K562 (cell line): Measurements from ENCODE around the gene C2CD4D. TPM values are rescaled to one million over a fixed set of nuclear protein-coding genes. Genes with fewer than 3 reads are reported as not detected.

Source experiments
- ATAC-seq: fragments of 200-7000 bp; cut with Tn5 transposase; 3 replicates; pipeline ENCODE4 v1.9.1; 2020; ENCODE audit warnings: moderate library complexity
- BruUV-seq: library from RNA; stranded (reverse); fragments of 400-500 nt; replicated peaks from 2 replicates; lab custom pipeline; 2021; lab: Mats Ljungman, UMichigan
- CTCF ChIA-PET: fragments of 300-600 bp; formaldehyde crosslinking; extraction: SDS; loops from one replicate; lab custom pipeline; 2021; ENCODE audit warnings: low intra/inter-chr PET ratio; lab: Yijun Ruan, JAX
- POLR2A ChIA-PET: fragments of 300-600, 350-650 bp; sonication (Branson Sonifier 250); formaldehyde crosslinking; extraction: SDS; loops from one replicate; lab custom pipeline; 2021; ENCODE audit warnings: antibody characterized with exemption, inconsistent platforms; lab: Yijun Ruan, JAX
- DNase-seq, 4 experiments: peaks; one replicate each; pipeline versions ENCODE4 v3.0.0 to v3.0.0-alpha.2; 2011 to 2018; ENCODE audit warnings: low spot score in 3 of 4, mixed read lengths in 3 of 4; ENCODE audit errors: extremely low read depth in 1 of 4
- FAIRE-seq: peaks from 2 replicates; lab custom pipeline; 2011; peaks lifted over from hg19 to GRCh38; lab: Jason Lieb, UNC
- H2AFZ ChIP-seq: 2 replicates; pipeline ENCODE4 v1.6.0; 2011; ENCODE audit warnings: low read depth, low read length, control low read depth, inconsistent platforms
- H3K27ac ChIP-seq: fragments of 200-600 bp; 3 replicates; pipeline ENCODE4 v1.8.0; 2011; ENCODE audit warnings: low read depth, mild to moderate bottlenecking, control low read depth, inconsistent platforms, low read length, moderate library complexity, mixed read lengths; ENCODE audit errors: extremely low read depth
- H3K27me3 ChIP-seq, 2 experiments: fragments of 300-600 bp in 1 of 2; 2 replicates in 1 of 2; 3 replicates in 1 of 2; pipeline versions ENCODE4 v1.6.0 to v1.8.0; 2011; ENCODE audit warnings: inconsistent platforms in 2 of 2, low read length in 2 of 2, mild to moderate bottlenecking in 1 of 2, mixed read lengths in 1 of 2, moderate library complexity in 1 of 2; ENCODE audit not compliant: control insufficient read depth in 2 of 2, insufficient read depth in 2 of 2
- H3K36me3 ChIP-seq: fragments of 300-600 bp; 3 replicates; pipeline ENCODE4 v1.8.0; 2011; ENCODE audit warnings: mild to moderate bottlenecking, low read length, inconsistent platforms; ENCODE audit not compliant: control insufficient read depth, insufficient read depth
- H3K4me1 ChIP-seq, 2 experiments: fragments of 200-600 bp in 1 of 2; replicated peaks in 1 of 2; 2 replicates in 1 of 2; 3 replicates in 1 of 2; pipeline versions ENCODE4 v1.5.1 to v1.8.0; 2011; ENCODE audit warnings: inconsistent platforms in 2 of 2, low read length in 2 of 2, mild to moderate bottlenecking in 1 of 2, mixed read lengths in 1 of 2, moderate library complexity in 1 of 2; ENCODE audit not compliant: control insufficient read depth in 2 of 2, insufficient read depth in 2 of 2
- H3K4me2 ChIP-seq: 2 replicates; pipeline ENCODE4 v1.6.1; 2011; ENCODE audit warnings: low read length, control low read depth, inconsistent platforms, mixed read lengths; ENCODE audit not compliant: insufficient read depth
- H3K4me3 ChIP-seq: fragments of 200-600 bp; sonication (generic), shearing (Covaris generic); 2 replicates; pipeline ENCODE4 v1.5.1; 2016; ENCODE audit warnings: control low read depth, inconsistent platforms
- H3K79me2 ChIP-seq: fragments of 200-600 bp; 3 replicates; pipeline ENCODE4 v1.8.0; 2011; ENCODE audit warnings: low read length, inconsistent platforms; ENCODE audit not compliant: control insufficient read depth, insufficient read depth
- H3K9ac ChIP-seq, 2 experiments: 2 replicates each; pipeline versions ENCODE4 v1.6.0 to v1.6.1; 2011; ENCODE audit warnings: low read depth in 2 of 2, low read length in 2 of 2, control low read depth in 1 of 2, inconsistent platforms in 1 of 2, mild to moderate bottlenecking in 1 of 2, mixed read lengths in 1 of 2; ENCODE audit not compliant: insufficient read depth in 1 of 2
- H3K9me1 ChIP-seq: one replicate; pipeline ENCODE4 v1.6.0; 2011; ENCODE audit warnings: inconsistent platforms, mild to moderate bottlenecking, low read length, moderate library complexity; ENCODE audit not compliant: control insufficient read depth, insufficient read depth
- H3K9me3 ChIP-seq: replicated peaks from 2 replicates; pipeline ENCODE4 v1.5.1; 2011; ENCODE audit warnings: low read depth, low read length, inconsistent platforms; ENCODE audit not compliant: control insufficient read depth, insufficient read depth
- H4K20me1 ChIP-seq: replicated peaks from 2 replicates; pipeline ENCODE4 v1.6.1; 2011; ENCODE audit warnings: low read length, inconsistent platforms, mixed read lengths; ENCODE audit not compliant: control insufficient read depth, insufficient read depth
- BRF1 ChIP-seq: IDR thresholded peaks from 3 replicates; pipeline ENCODE4 v1.6.1; 2011; ENCODE audit warnings: borderline replicate concordance, mild to moderate bottlenecking; ENCODE audit not compliant: insufficient read length; ENCODE audit errors: extremely low read depth
- FOXK1 ChIP-seq: sonication (generic); formaldehyde crosslinking; IDR thresholded peaks from 2 replicates; pipeline ENCODE4 v1.8.0; 2022; ENCODE audit warnings: missing genetic modification reagents, mild to moderate bottlenecking, borderline replicate concordance
- GATAD2B ChIP-seq: fragments of 450-650 bp; IDR thresholded peaks from 2 replicates; pipeline ENCODE4 v1.6.1; 2017; ENCODE audit warnings: mild to moderate bottlenecking, borderline replicate concordance
- POLR2G ChIP-seq: fragments of 200-400 bp; formaldehyde crosslinking; IDR thresholded peaks from 2 replicates; pipeline ENCODE4 v1.6.1; 2017; ENCODE audit warnings: low read depth, mild to moderate bottlenecking, antibody characterized with exemption, low read length, moderate library complexity
- SUPT5H ChIP-seq: fragments of 450-650 bp; IDR thresholded peaks from 2 replicates; pipeline ENCODE4 v1.6.1; 2016
- WGBS: fragments of 100-300 bp; shearing (Covaris generic); methylation state at CpG from one replicate; pipeline ENCODE4 v1.1.6; 2016; ENCODE audit warnings: low coverage, mixed read lengths; ENCODE audit not compliant: insufficient coverage; ENCODE audit errors: missing lambda C conversion rate; 5-methylcytosine and 5-hydroxymethylcytosine counted together
- in situ Hi-C: fragments of 300-500 bp; cut with MboI; formaldehyde crosslinking; loops from 4 replicates; pipeline ENCODE4 v1.15.0; 2018; ENCODE audit warnings: inconsistent platforms, mixed read lengths
- intact Hi-C: fragments of 100-400 bp; cut with micrococcal nuclease; formaldehyde crosslinking; loops from 2 replicates; pipeline ENCODE4 v1.14.2; 2022
- polyA plus RNA-seq, 8 experiments: library from polyadenylated mRNA; depleted of rRNA in 4 of 8; stranded (reverse) in 5 of 8; unstranded in 3 of 8; fragments of >200 nt; fragmentation: Nextera tagmentation in 2 of 8; fragmentation: Illumina TruSeq in 1 of 8; extraction: Ambion mirVana in 2 of 8; extraction: Trizol in 1 of 8; gene quantifications; 2 replicates each; pipeline versions ENCODE4 v1.2.1 to v1.2.3, GENCODE V29; 2011 to 2014; ENCODE audit warnings: inconsistent platforms in 1 of 8, missing spikeins in 1 of 8
- total RNA-seq, 7 experiments: library from RNA; depleted of rRNA in 6 of 7; stranded (reverse); fragments of >200 nt in 6 of 7; fragmentation: Illumina TruSeq in 2 of 7; extraction: Trizol in 2 of 7; gene quantifications; 2 replicates each; pipeline versions ENCODE4 v1.2.1 to v1.2.3, GENCODE V29; 2011 to 2021; ENCODE audit warnings: low replicate concordance in 1 of 7

C2CD4D gene
- total and polyA plus RNA-seq, 9 of the 15 experiments (the other 6 are each of a cell fraction or from before 2014, with no cell fraction given): not detected

DNA sequence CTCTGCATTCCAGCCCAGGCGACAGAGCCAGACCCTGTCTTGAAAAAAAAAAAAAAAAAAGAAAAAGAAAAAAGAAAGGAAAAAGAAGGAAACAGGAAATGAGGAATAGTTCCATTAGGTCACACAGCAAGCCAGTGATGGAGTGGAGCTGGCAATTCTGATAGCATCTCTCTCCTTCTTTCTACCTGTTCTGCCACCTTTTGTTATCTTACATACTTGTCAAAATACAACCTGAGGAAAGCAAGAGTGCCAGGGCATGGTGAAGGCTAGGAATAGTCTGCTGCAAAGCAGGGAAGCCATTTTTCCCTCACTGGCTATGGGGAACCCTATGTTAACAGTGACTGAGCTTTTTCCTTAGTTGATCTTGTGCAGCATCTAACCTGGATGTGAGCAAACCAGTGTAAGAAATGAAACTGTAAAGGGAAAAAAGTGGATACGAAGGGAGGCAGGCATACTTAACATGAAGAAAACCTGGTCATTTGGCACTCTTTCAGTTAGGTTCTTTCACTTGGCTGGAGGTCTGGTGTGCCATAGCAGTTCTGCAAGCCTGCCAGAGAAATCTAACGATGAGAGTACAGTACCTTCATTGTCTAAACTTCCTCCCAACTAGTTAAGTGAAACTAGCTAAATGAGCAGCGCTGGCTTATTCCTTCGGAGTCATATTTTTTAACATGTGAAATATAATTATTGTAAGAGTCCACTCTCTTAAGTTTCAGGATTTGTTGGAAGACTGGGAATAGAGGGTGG lies 31.8 kb upstream of the C2CD4D start:
- no peak for ATAC-seq
- WGBS: 28% methylated on average over 4 of the region's 5 CpGs
- no peak overlapping the region for H2AFZ ChIP-seq
- H3K27me3 ChIP-seq: no peaks in the 10 kb centered on the region; a peak in 1 of 5 replicates
- intact Hi-C loops: no loop called here
- in situ Hi-C loops: no loop called here
- no peak overlapping the region for H3K4me3 ChIP-seq
- H4K20me1 ChIP-seq: no peaks in the 10 kb centered on the region
- no peaks in the 10 kb centered on the region for H3K79me2 ChIP-seq
- no peak for DNase-seq
- H3K9me3 ChIP-seq: no peaks in the 10 kb centered on the region
- peaks cover 3% of the 10 kb centered on the region for H3K9me1 ChIP-seq
- 0 out of 5 replicates have a peak, but pooled peaks cover 0 to 2% of the 10 kb centered on the region in 2 experiments for H3K4me1 ChIP-seq
- CTCF ChIA-PET: no interaction called here
- peaks cover 27% of the 10 kb centered on the region; the same call in 2 of the 3 replicates for H3K36me3 ChIP-seq
- no peak overlapping the region for H3K27ac ChIP-seq
- no TSS peak for BruUV-seq
- POLR2A ChIA-PET: interaction anchor here (0.6 to 1.3 kb wide), 5 partner anchors 10 to 1563 kb away, joined by 3 to 5 read pairs (median 3); no protein-coding TSS in a partner anchor
- TF ChIP-seq GATAD2B (no peak), POLR2G (0 out of 2 replicates have a peak, but pooled peaks have one; percentile 17), FOXK1 (CRISPR knock-in tag) (no peak), BRF1 (no peak), SUPT5H (no peak)
- FAIRE-seq: no peak
- no peak overlapping the region for H3K4me2 ChIP-seq
- H3K9ac ChIP-seq: no peak overlapping the region
